ENCODE measurements around the gene PNKD.

PNKD gene

GRCh38 chr2:218345491-218346236, 75.3 kb downstream of the PNKD start:
- DNase-seq = no peak

GRCh38 chr2:218347172-218347571, 76.9 kb downstream of the PNKD start:
- no peak for DNase-seq

- no peak for DNase-seq
Observed at GRCh38 chr2:218354045-218354444, 83.7 kb downstream of the PNKD start.

GRCh38 chr2:218354850-218355443, 84.6 kb downstream of the PNKD start:
- no peak for DNase-seq

- no peak for DNase-seq
Observed at GRCh38 chr2:218357236-218358177, 87.2 kb downstream of the PNKD start.

- no peak for DNase-seq
Observed at GRCh38 chr2:218360453-218360852, 90.1 kb downstream of the PNKD start.

- DNase-seq = no peak
Observed at GRCh38 chr2:218362606-218363005, 92.3 kb downstream of the PNKD start.

GRCh38 chr2:218363736-218364135, 93.4 kb downstream of the PNKD start:
- DNase-seq = no peak

GRCh38 chr2:218364196-218364595, 93.9 kb downstream of the PNKD start:
- no peak for DNase-seq

- DNase-seq = no peak
Observed at GRCh38 chr2:218366621-218367414, 96.5 kb downstream of the PNKD start.

GRCh38 chr2:218367415-218368149, 97.3 kb downstream of the PNKD start:
- DNase-seq = peak; percentile 66

GRCh38 chr2:218368150-218368528, 97.8 kb downstream of the PNKD start:
- no peak for DNase-seq

GRCh38 chr2:218368621-218369153, 98.4 kb downstream of the PNKD start:
- DNase-seq = no peak

GRCh38 chr2:218369330-218369729, 99.0 kb downstream of the PNKD start:
- DNase-seq = no peak

GRCh38 chr2:218370410-218371063, 100.2 kb downstream of the PNKD start:
- no peak for DNase-seq

- DNase-seq = no peak
Observed at GRCh38 chr2:218371983-218372350, 101.6 kb downstream of the PNKD start.

- no peak for DNase-seq
Observed at GRCh38 chr2:218374795-218375194, 104.5 kb downstream of the PNKD start.

- DNase-seq = no peak
Observed at GRCh38 chr2:218375212-218375611, 104.9 kb downstream of the PNKD start.

- no peak for DNase-seq
Observed at GRCh38 chr2:218378053-218378452, 107.7 kb downstream of the PNKD start.

GRCh38 chr2:218381916-218382366, 111.6 kb downstream of the PNKD start, which contains the start of gene SLC11A1:
Gene SLC11A1, plus strand, starts transcription at chr2:218382273. Its CDS starts 96 bp downstream, at chr2:218382369.
- DNase-seq = no peak

GRCh38 chr2:218382785-218383184, 112.5 kb downstream of the PNKD start:
- DNase-seq = no peak

All from activated CD8-positive, alpha-beta memory T cell treated with anti-CD3 and anti-CD28 coated beads, Interleukin-2, amount 50 U/mL, for 4 hours (primary cell).